RWPE1 (cell line): ENCODE data around the gene AADAC.
A peak's percentile ranks its signal among the peaks of the same experiment; 100 is the strongest.
"Not testable (repeated sequence)": the region's sequence is repeated elsewhere in the genome, so short reads cannot be mapped to it uniquely, and the experiment has no call there.

Source experiments
- CTCF ChIA-PET: fragments of 350-600 bp; sonication (Branson Sonifier 250); formaldehyde crosslinking; extraction: SDS; loops from one replicate; lab custom pipeline; 2021; lab: Yijun Ruan, JAX
- POLR2A ChIA-PET: fragments of 400-600 bp; formaldehyde crosslinking; extraction: SDS; loops from one replicate; lab custom pipeline; 2020; ENCODE audit warnings: antibody characterized with exemption; ENCODE audit not compliant: low non-redundant PET; lab: Yijun Ruan, JAX
- DNase-seq: peaks from one replicate; pipeline ENCODE4 v3.0.0; 2012; ENCODE audit warnings: low spot score
- H3K27ac ChIP-seq: fragments of 450-650 bp; 2 replicates; pipeline ENCODE4 v1.5.1; 2017
- TF ChIP-seq, protein P1 (sequence below): fragments of 450-650 bp; conservative IDR thresholded peaks from 2 replicates; pipeline ENCODE4 v1.5.1; 2017; ENCODE audit warnings: low read depth, mild to moderate bottlenecking

The AADAC gene, protein sequence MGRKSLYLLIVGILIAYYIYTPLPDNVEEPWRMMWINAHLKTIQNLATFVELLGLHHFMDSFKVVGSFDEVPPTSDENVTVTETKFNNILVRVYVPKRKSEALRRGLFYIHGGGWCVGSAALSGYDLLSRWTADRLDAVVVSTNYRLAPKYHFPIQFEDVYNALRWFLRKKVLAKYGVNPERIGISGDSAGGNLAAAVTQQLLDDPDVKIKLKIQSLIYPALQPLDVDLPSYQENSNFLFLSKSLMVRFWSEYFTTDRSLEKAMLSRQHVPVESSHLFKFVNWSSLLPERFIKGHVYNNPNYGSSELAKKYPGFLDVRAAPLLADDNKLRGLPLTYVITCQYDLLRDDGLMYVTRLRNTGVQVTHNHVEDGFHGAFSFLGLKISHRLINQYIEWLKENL

DNA sequence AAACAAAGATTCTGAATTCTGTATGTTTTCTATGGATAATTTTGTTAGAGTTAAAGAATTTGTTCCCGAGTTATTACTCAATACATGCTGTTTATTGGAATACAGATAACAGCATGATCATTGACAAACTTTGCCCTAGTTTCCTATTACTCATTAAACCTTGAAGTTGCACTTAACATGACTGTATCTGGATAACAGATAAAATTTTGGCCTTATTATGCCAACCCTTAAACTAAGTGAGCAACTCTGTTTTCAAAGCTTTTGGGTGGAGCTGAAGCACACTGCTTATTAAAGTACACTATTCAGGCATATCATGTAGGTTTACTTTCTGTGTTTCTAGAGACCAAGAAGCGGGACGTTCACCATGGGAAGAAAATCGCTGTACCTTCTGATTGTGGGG lies at the start of gene AADAC:
AADAC (plus strand) TSS at position 318 of the 400 bp plus-strand sequence; CDS start at position 365, 47 bp downstream.
- CTCF ChIA-PET = interaction anchor here (0.6 kb wide), 1 partner anchor 345 kb away, joined by 3 read pairs; no protein-coding TSS in a partner anchor
- TF ChIP-seq, protein P1, sequence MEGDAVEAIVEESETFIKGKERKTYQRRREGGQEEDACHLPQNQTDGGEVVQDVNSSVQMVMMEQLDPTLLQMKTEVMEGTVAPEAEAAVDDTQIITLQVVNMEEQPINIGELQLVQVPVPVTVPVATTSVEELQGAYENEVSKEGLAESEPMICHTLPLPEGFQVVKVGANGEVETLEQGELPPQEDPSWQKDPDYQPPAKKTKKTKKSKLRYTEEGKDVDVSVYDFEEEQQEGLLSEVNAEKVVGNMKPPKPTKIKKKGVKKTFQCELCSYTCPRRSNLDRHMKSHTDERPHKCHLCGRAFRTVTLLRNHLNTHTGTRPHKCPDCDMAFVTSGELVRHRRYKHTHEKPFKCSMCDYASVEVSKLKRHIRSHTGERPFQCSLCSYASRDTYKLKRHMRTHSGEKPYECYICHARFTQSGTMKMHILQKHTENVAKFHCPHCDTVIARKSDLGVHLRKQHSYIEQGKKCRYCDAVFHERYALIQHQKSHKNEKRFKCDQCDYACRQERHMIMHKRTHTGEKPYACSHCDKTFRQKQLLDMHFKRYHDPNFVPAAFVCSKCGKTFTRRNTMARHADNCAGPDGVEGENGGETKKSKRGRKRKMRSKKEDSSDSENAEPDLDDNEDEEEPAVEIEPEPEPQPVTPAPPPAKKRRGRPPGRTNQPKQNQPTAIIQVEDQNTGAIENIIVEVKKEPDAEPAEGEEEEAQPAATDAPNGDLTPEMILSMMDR = no peak
- POLR2A ChIA-PET = no interaction called here
- DNase-seq = no peak
- H3K27ac ChIP-seq = no peak within 1 kb of the TSS

DNA sequence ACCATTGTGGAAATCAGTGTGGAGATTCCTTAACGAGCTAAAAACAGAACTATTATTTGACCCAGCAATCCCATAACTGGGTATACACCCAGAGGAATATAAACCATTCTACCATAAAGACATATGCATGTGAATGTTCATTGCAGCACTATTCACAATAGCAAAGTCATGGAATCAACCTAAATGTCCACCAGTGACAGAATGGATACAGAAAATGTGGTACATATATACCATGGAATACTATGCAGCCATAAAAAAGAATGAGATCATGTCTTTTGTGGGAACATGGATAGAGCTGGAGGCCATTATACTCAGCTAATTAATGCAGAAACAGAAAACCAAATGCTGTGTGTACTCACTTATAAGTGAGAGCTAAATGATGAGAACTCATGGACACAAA lies 49.2 kb upstream of the AADAC start:
- POLR2A ChIA-PET, H3K27ac ChIP-seq, DNase-seq: not testable (repeated sequence)
- CTCF ChIA-PET = interaction anchor here (0.6 kb wide), 2 partner anchors 8 to 744 kb away, joined by 3 to 4 read pairs; no protein-coding TSS in a partner anchor

DNA sequence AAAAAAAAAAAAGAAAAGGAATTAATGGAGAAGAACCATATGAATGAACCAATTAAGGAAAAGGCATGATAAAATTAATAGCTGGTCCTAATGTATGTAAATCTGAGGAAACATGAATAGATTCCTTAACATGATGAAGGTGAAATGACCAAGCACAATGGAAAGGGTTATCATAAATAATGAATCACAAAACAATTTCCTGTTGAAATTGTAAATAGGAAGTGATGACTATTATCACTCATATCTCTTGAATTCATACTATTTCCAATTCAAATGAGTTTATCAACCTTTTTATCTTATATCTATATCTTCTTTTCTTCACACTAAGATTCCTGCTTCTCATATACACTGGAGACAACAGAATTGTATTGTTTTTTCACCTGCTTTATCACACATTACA lies 48.2 kb upstream of the AADAC start:
- DNase-seq = no peak
- ChIA-PET POLR2A (no interaction called here), CTCF (no interaction called here)

DNA sequence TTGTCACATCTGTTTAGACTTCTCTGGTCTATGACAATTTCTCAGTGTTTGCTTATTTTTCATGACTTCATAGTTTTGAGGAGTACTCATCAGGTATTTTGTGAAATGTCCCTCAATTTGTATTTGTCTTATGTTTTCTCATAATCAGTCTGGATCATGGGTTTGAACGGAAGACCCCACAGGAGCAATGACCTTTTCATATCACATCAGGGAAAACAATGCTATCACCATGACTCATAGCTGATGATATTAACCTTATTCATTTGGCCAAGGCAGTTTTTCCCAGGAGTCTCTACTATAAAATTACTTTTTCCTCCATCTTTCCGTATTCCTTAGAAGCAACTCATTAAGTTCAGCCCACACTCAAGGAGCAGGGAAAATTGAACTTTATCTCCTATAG lies 47.5 kb upstream of the AADAC start:
- POLR2A ChIA-PET = no interaction called here
- TF ChIP-seq, protein P1 = no peak
- no peak for DNase-seq
- no peak overlapping the region for H3K27ac ChIP-seq
- CTCF ChIA-PET = no interaction called here

More for the DNA sequence above, 48.2 kb upstream of the AADAC start:
- TF ChIP-seq, protein P1 = no peak
- H3K27ac ChIP-seq = no peak overlapping the region

DNA sequence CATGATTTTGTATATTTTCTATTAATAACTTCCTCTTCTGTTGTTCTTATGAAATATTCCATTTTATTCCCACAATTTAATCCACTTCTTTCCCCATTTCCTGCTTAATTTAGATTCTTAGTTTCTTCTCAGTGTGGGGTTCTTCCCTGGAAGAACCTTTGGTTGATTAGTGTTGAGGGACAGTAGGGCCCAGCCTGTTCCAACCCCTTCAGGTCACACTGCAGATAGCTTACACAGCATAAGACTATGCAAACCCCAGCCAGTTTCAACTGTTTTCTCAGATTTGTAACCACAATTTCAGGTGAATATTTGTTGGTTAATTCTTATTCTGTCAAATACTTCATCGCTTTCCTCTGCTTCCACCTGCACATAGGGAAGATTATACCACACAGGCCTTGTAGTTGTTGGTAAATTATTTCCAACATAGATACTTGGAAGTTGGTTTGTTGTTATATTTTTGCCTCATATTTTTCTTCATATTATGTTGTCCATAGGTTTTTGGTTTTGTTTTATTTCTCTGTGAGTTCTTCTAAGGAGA lies 45.5 kb upstream of the AADAC start:
- DNase-seq = no peak
- ChIA-PET CTCF (no interaction called here), POLR2A (no interaction called here)
- TF ChIP-seq, protein P1 = no peak
- no peak overlapping the region for H3K27ac ChIP-seq

DNA sequence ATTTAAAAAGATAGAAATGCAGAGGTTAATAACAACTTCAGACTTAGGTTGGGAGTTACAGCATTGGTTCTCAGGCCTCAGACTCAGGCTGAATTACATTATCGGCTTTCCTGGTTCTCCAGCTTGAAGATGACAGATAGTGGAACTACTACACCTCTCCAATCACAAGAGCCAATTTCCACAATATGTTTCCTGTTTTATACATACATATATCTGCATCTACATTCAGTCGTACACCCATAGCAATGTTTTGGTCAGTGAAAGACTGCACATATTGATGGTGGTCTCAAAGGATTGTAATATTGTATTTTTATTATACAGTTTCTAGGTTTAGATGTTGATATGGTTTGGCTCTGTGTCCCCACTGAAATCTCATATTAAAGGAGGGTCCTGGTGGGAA lies 44.7 kb upstream of the AADAC start:
- CTCF ChIA-PET = no interaction called here

More for the DNA sequence above, 44.7 kb upstream of the AADAC start:
- H3K27ac ChIP-seq = peak overlapping the region; percentile 84
- TF ChIP-seq, protein P1 = no peak
- POLR2A ChIA-PET = no interaction called here
- DNase-seq = no peak
